PC-3 (cell line): Measurements from ENCODE around the gene PRKG2. TPM values are rescaled to one million over a fixed set of nuclear protein-coding genes. Genes with fewer than 3 reads are reported as not detected.

ENCODE experiments used
- ATAC-seq: fragments of 200-7000 bp; cut with Tn5 transposase; 2 replicates; pipeline ENCODE4 v1.9.1; 2020; ENCODE audit warnings: mild to moderate bottlenecking, moderate library complexity
- BruUV-seq: library from RNA; stranded (reverse); fragments of 400-500 nt; replicated peaks from 2 replicates; lab custom pipeline; 2021; lab: Mats Ljungman, UMichigan
- CTCF ChIA-PET: fragments of 300-600 bp; sonication (Branson Sonifier 250); formaldehyde crosslinking; loops from one replicate; lab custom pipeline; 2022; ENCODE audit warnings: antibody characterized with exemption; lab: Charles Lee
- POLR2A ChIA-PET: fragments of 300-600 bp; sonication (Branson Sonifier 250); formaldehyde crosslinking; loops from one replicate; lab custom pipeline; 2022; ENCODE audit warnings: antibody characterized with exemption; ENCODE audit not compliant: unreplicated experiment; lab: Charles Lee
- DNase-seq: peaks from one replicate; pipeline ENCODE4 v3.0.0-alpha.2; 2015
- H2AFZ ChIP-seq: fragments of 300-600 bp; sonication (generic); 2 replicates; pipeline ENCODE4 v1.6.0; 2016; ENCODE audit warnings: antibody characterized with exemption, low read length
- H3F3A ChIP-seq: fragments of 300-600 bp; sonication (generic); one replicate; pipeline ENCODE4 v1.6.0; 2017; ENCODE audit warnings: antibody characterized with exemption, low read length, control low read depth, mild to moderate bottlenecking; ENCODE audit not compliant: unreplicated experiment
- H3K27ac ChIP-seq: fragments of 300-600 bp; sonication (generic); 2 replicates; pipeline ENCODE4 v1.5.1; 2016; ENCODE audit warnings: mild to moderate bottlenecking, low read length
- H3K27me3 ChIP-seq: fragments of 300-600 bp; sonication (generic); 2 replicates; pipeline ENCODE4 v1.6.1; 2016; ENCODE audit warnings: low read length, mixed read lengths
- H3K36me3 ChIP-seq: fragments of 300-600 bp; sonication (generic); 2 replicates; pipeline ENCODE4 v1.6.1; 2016; ENCODE audit warnings: low read depth, mixed run types, low read length, mixed read lengths
- H3K4me1 ChIP-seq: fragments of 300-600 bp; sonication (generic); 2 replicates; pipeline ENCODE4 v1.5.1; 2016; ENCODE audit warnings: low read length; ENCODE audit not compliant: insufficient read depth
- H3K4me2 ChIP-seq: fragments of 300-600 bp; sonication (generic); 2 replicates; pipeline ENCODE4 v1.6.0; 2016; ENCODE audit warnings: low read length
- H3K4me3 ChIP-seq: fragments of 300-600 bp; sonication (generic); 2 replicates; pipeline ENCODE4 v1.5.1; 2016; ENCODE audit warnings: mild to moderate bottlenecking, low read length, mixed read lengths
- H3K79me2 ChIP-seq: fragments of 300-600 bp; sonication (generic); 2 replicates; pipeline ENCODE4 v1.6.1; 2017; ENCODE audit warnings: low read length, mixed read lengths
- H3K9ac ChIP-seq: fragments of 300-600 bp; sonication (generic); 2 replicates; pipeline ENCODE4 v1.6.0; 2016; ENCODE audit warnings: mild to moderate bottlenecking, low read length
- H3K9me2 ChIP-seq: fragments of 300-600 bp; sonication (generic); replicated peaks from 2 replicates; pipeline ENCODE4 v1.6.1; 2016; ENCODE audit warnings: mixed run types, low read length, mixed read lengths
- H3K9me3 ChIP-seq: fragments of 300-600 bp; sonication (generic); 2 replicates; pipeline ENCODE4 v1.6.1; 2016; ENCODE audit warnings: low read length, mixed read lengths
- H4K20me1 ChIP-seq: fragments of 300-600 bp; sonication (generic); 2 replicates; pipeline ENCODE4 v1.6.1; 2016; ENCODE audit warnings: low read length, mixed read lengths
- CTCF ChIP-seq: fragments of 300-600 bp; sonication (generic); conservative IDR thresholded peaks from 2 replicates; pipeline ENCODE4 v1.5.1; 2017; ENCODE audit warnings: antibody characterized with exemption, low read depth, mild to moderate bottlenecking, low read length
- EZH2 ChIP-seq: fragments of 300-600 bp; sonication (generic); IDR thresholded peaks from one replicate; pipeline ENCODE4 v1.6.1; 2017; ENCODE audit warnings: antibody characterized with exemption, mild to moderate bottlenecking, low read length; ENCODE audit not compliant: unreplicated experiment
- EZH2phosphoT487 ChIP-seq: fragments of 300-600 bp; sonication (generic); IDR thresholded peaks from 2 replicates; pipeline ENCODE4 v1.6.1; 2018; ENCODE audit warnings: mild to moderate bottlenecking, antibody characterized with exemption, low read length, borderline replicate concordance
- intact Hi-C: fragments of 100-400 bp; cut with micrococcal nuclease; formaldehyde crosslinking; loops from 2 replicates; pipeline ENCODE4 v1.9.0; 2023
- total RNA-seq: library from RNA; depleted of rRNA; stranded (reverse); fragments of >200 nt; gene quantifications from 2 replicates; pipeline ENCODE4 v1.2.3, GENCODE V29; 2014

PRKG2 gene
- total RNA-seq, 1 experiment from 2014 or later, result 0.55 TPM

GRCh38 chr4:81130569-81130968 lies 84.5 kb downstream of the PRKG2 start:
- TF ChIP-seq EZH2 (no peak), EZH2phosphoT487 (no peak), CTCF (no peak)
- H3K36me3 ChIP-seq, result peaks cover 5% of the 10 kb centered on the region; the same call in 1 of the 2 replicates
- H3K9me2 ChIP-seq, result no peaks in the 10 kb centered on the region
- no peak overlapping the region for H3K4me2 ChIP-seq
- H3K4me1 ChIP-seq, result peaks cover 8% of the 10 kb centered on the region
- H3F3A ChIP-seq, result no peaks in the 10 kb centered on the region
- DNase-seq, result no peak
- ATAC-seq, result no peak
- ChIA-PET CTCF (no interaction called here), POLR2A (no interaction called here)
- no peak overlapping the region for H3K4me3 ChIP-seq
- no TSS peak for BruUV-seq
- intact Hi-C loops, result no loop called here
- no peak overlapping the region for H2AFZ ChIP-seq
- no peaks in the 10 kb centered on the region for H4K20me1 ChIP-seq
- H3K79me2 ChIP-seq, result no peaks in the 10 kb centered on the region
- no peak overlapping the region for H3K9ac ChIP-seq
- H3K9me3 ChIP-seq, result no peaks in the 10 kb centered on the region
- H3K27ac ChIP-seq, result no peak overlapping the region
- no peaks in the 10 kb centered on the region for H3K27me3 ChIP-seq

- H3K9me2 ChIP-seq, result no peaks in the 10 kb centered on the region
- BruUV-seq, result no TSS peak
These were observed 95.0 kb downstream of the PRKG2 start for GRCh38 chr4:81120055-81120454.

More at GRCh38 chr4:81120055-81120454, 95.0 kb downstream of the PRKG2 start:
- no peak overlapping the region for H3K9ac ChIP-seq
- no peaks in the 10 kb centered on the region for H4K20me1 ChIP-seq
- no peak overlapping the region for H3K27ac ChIP-seq
- H3K4me2 ChIP-seq, result no peak overlapping the region
- CTCF ChIA-PET, result no interaction called here
- H3K79me2 ChIP-seq, result no peaks in the 10 kb centered on the region
- POLR2A ChIA-PET, result no interaction called here
- no peaks in the 10 kb centered on the region for H3K27me3 ChIP-seq
- H3K9me3 ChIP-seq, result no peaks in the 10 kb centered on the region
- H3K4me3 ChIP-seq, result no peak overlapping the region
- H3F3A ChIP-seq, result no peaks in the 10 kb centered on the region
- ATAC-seq (no peak), DNase-seq (no peak)
- no peak overlapping the region for H2AFZ ChIP-seq
- H3K4me1 ChIP-seq, result peaks cover 12% of the 10 kb centered on the region
- TF ChIP-seq EZH2phosphoT487, result no peak
- TF ChIP-seq EZH2, result no peak
- no peak for TF ChIP-seq CTCF
- intact Hi-C loops, result no loop called here
- no peaks in the 10 kb centered on the region for H3K36me3 ChIP-seq
